OCI-LY1 (cell line): Measurements from ENCODE around the gene ATOX1.

Experiments
- H2AFZ ChIP-seq: fragments of 200-600 bp; sonication (generic), shearing (Covaris generic); 2 replicates; pipeline ENCODE4 v1.6.0; 2014; ENCODE audit warnings: antibody characterized with exemption, mild to moderate bottlenecking, low read length
- H3F3A ChIP-seq: fragments of 200-600 bp; sonication (generic), shearing (Covaris generic); 2 replicates; pipeline ENCODE4 v1.6.0; 2014; ENCODE audit warnings: mild to moderate bottlenecking, antibody characterized with exemption, low read length, moderate library complexity; ENCODE audit not compliant: insufficient read depth
- H3K27ac ChIP-seq: fragments of 200-600 bp; sonication (generic); 2 replicates; pipeline ENCODE4 v1.5.1; 2014; ENCODE audit warnings: low read length, mixed run types, mild to moderate bottlenecking, low read depth; ENCODE audit not compliant: poor library complexity, severe bottlenecking
- H3K27me3 ChIP-seq: fragments of 200-600 bp; sonication (generic); 2 replicates; pipeline ENCODE4 v1.6.0; 2014; ENCODE audit warnings: antibody characterized with exemption, mild to moderate bottlenecking, low read length, moderate library complexity; ENCODE audit not compliant: insufficient read depth
- H3K36me3 ChIP-seq: fragments of 200-600 bp; sonication (generic); 2 replicates; pipeline ENCODE4 v1.6.1; 2014; ENCODE audit warnings: mild to moderate bottlenecking, antibody characterized with exemption, low read length, moderate library complexity, mixed read lengths; ENCODE audit not compliant: insufficient read depth
- H3K4me1 ChIP-seq: fragments of 200-600 bp; sonication (generic); 2 replicates; pipeline ENCODE4 v1.5.1; 2014; ENCODE audit warnings: mild to moderate bottlenecking, low read length, moderate library complexity; ENCODE audit not compliant: insufficient read depth, severe bottlenecking
- H3K4me2 ChIP-seq: fragments of 200-600 bp; sonication (generic), shearing (Covaris generic); 2 replicates; pipeline ENCODE4 v1.6.1; 2014; ENCODE audit warnings: low read length
- H3K4me3 ChIP-seq: fragments of 200-600 bp; sonication (generic); 2 replicates; pipeline ENCODE4 v1.5.1; 2014; ENCODE audit warnings: low read length, low read depth, mild to moderate bottlenecking, mixed read lengths; ENCODE audit not compliant: poor library complexity, severe bottlenecking
- H3K79me2 ChIP-seq: fragments of 200-600 bp; shearing (Covaris generic); 2 replicates; pipeline ENCODE4 v1.6.1; 2016; ENCODE audit warnings: mixed run types, low read length, mixed read lengths; ENCODE audit not compliant: insufficient read depth
- H3K9ac ChIP-seq: fragments of 200-600 bp; sonication (generic), shearing (Covaris generic); 2 replicates; pipeline ENCODE4 v1.6.1; 2014; ENCODE audit warnings: mild to moderate bottlenecking, low read length, mixed read lengths
- H3K9me2 ChIP-seq: fragments of 200-600 bp; sonication (generic), shearing (Covaris generic); 2 replicates; pipeline ENCODE4 v1.6.1; 2014; ENCODE audit warnings: low read depth, mild to moderate bottlenecking, low read length, mixed read lengths
- H3K9me3 ChIP-seq: fragments of 200-600 bp; shearing (Covaris generic); 2 replicates; pipeline ENCODE4 v1.6.1; 2014; ENCODE audit warnings: low read length, mixed read lengths
- H4K20me1 ChIP-seq: fragments of 200-600 bp; sonication (generic), shearing (Covaris generic); 2 replicates; pipeline ENCODE4 v1.6.0; 2016; ENCODE audit warnings: mild to moderate bottlenecking, low read length; ENCODE audit not compliant: insufficient read depth
- EZH2 ChIP-seq: fragments of 200-600 bp; sonication (generic), shearing (Covaris generic); IDR thresholded peaks from 2 replicates; pipeline ENCODE4 v1.8.0; 2017; ENCODE audit warnings: borderline replicate concordance, mixed run types, mild to moderate bottlenecking, antibody characterized with exemption, low read length, moderate library complexity, mixed read lengths
- TF ChIP-seq, protein P1 (sequence below): fragments of 200-600 bp; sonication (generic), shearing (Covaris generic); IDR thresholded peaks from 2 replicates; pipeline ENCODE4 v1.5.1; 2017; ENCODE audit warnings: mild to moderate bottlenecking, antibody characterized with exemption, low read length, moderate library complexity, mixed read lengths

The ATOX1 gene

DNA sequence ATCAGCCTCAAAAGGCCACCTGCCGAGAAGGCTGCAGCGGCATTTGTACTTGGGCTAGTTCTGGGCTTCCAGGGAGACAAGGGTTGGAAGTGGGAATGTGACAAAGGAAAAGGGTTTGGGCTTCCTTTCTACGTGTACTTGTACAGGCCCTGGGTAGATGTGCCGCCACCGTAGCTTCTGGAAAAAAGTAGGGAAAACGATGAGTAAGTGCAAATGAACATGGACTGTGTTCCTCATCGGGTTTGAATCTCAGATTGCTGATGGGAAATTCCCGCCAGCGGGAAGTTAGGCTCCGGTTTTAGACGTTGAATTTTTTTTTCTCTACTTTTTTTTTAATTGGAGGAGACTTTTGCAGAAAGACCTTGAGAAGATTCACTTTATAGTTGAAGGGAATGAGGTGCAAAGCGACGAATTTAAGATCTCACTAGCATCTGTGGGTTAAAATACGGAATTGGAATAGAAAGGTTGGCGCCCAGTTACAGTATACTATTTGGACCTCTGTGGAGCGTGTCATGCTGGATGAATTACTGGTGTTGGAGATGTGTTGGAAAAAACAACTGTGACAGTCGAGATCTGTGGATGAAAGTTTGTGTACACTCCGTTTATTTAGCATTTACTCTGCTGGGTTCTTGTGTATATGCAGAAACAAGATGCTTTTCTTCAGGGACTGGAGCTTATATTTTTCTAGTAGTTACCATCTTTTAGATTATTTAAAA is 14.6 kb upstream of the ATOX1 start:
- H3K9me3 ChIP-seq, result no peaks in the 10 kb centered on the region
- H3F3A ChIP-seq, result no peaks in the 10 kb centered on the region
- H2AFZ ChIP-seq, result no peak overlapping the region
- H3K27ac ChIP-seq, result peak overlapping the region; percentile 73
- TF ChIP-seq EZH2, result no peak
- TF ChIP-seq, protein P1, sequence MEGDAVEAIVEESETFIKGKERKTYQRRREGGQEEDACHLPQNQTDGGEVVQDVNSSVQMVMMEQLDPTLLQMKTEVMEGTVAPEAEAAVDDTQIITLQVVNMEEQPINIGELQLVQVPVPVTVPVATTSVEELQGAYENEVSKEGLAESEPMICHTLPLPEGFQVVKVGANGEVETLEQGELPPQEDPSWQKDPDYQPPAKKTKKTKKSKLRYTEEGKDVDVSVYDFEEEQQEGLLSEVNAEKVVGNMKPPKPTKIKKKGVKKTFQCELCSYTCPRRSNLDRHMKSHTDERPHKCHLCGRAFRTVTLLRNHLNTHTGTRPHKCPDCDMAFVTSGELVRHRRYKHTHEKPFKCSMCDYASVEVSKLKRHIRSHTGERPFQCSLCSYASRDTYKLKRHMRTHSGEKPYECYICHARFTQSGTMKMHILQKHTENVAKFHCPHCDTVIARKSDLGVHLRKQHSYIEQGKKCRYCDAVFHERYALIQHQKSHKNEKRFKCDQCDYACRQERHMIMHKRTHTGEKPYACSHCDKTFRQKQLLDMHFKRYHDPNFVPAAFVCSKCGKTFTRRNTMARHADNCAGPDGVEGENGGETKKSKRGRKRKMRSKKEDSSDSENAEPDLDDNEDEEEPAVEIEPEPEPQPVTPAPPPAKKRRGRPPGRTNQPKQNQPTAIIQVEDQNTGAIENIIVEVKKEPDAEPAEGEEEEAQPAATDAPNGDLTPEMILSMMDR, result no peak
- H3K9ac ChIP-seq, result peak overlapping the region; percentile 97
- no peaks in the 10 kb centered on the region for H3K9me2 ChIP-seq
- H3K4me1 ChIP-seq, result peaks cover 56% of the 10 kb centered on the region
- peak overlapping the region; percentile 98 for H3K4me2 ChIP-seq
- peak overlapping the region; percentile 79 for H3K4me3 ChIP-seq
- peaks cover 53% of the 10 kb centered on the region for H3K36me3 ChIP-seq
- peaks cover 59% of the 10 kb centered on the region for H3K79me2 ChIP-seq
- H3K27me3 ChIP-seq, result no peaks in the 10 kb centered on the region
- H4K20me1 ChIP-seq, result peaks cover 2% of the 10 kb centered on the region; the same call in 1 of the 2 replicates

DNA sequence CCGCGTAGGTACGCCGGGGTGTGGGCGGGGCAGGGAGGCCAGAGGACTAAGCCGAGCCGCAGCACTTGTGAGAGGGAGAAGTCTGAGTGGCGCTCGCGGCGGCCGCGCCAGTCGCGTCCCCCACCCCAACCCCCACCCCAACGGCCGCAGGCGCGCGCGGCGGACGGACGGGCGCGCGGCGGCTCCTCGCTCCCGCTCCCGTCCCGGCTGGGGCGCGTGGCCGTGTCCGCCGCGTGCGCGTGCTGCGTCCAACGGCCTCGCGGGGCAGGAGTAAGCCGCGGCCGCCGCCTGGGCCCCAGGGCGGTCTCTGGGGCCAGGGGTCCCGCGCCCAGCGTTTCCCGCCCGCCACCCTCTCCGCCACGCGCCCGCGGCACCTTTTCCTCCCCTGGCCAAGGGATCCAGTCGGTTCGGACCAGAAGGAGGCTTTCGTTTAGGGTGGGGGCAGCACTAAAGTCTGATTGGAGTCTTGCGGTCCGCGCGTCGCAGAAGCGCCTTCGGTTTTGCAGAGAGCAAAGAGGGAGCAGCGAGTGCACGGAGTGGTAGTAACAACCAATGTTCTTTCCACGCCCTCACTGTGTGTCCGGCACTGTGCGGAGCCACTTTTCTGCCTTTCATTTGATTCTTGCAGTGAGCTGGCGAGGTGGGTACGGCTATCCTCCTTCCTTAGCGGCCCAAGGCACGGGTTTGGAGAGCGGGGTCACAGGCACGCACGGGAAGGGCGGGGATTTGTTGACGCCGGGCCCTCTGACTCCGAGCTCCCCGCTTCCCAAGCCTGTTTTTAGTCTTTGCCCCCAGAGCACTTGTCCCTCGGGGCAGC is 13.8 kb upstream of the ATOX1 start:
- Histone ChIP-seq H3K4me2 (peak overlapping the region; percentile 98), H4K20me1 (peaks cover 2% of the 10 kb centered on the region; the same call in 1 of the 2 replicates), H3K4me1 (peaks cover 49% of the 10 kb centered on the region), H3K79me2 (peaks cover 51% of the 10 kb centered on the region), H3K9ac (peak overlapping the region; percentile 97), H3K9me3 (no peaks in the 10 kb centered on the region), H3K4me3 (peak overlapping the region; percentile 79), H3F3A (no peaks in the 10 kb centered on the region), H3K27ac (peak overlapping the region; percentile 93), H3K27me3 (no peaks in the 10 kb centered on the region), H3K9me2 (no peaks in the 10 kb centered on the region), H3K36me3 (peaks cover 45% of the 10 kb centered on the region), H2AFZ (no peak overlapping the region)
- TF ChIP-seq EZH2, result no peak
- TF ChIP-seq, protein P1, result no peak

DNA sequence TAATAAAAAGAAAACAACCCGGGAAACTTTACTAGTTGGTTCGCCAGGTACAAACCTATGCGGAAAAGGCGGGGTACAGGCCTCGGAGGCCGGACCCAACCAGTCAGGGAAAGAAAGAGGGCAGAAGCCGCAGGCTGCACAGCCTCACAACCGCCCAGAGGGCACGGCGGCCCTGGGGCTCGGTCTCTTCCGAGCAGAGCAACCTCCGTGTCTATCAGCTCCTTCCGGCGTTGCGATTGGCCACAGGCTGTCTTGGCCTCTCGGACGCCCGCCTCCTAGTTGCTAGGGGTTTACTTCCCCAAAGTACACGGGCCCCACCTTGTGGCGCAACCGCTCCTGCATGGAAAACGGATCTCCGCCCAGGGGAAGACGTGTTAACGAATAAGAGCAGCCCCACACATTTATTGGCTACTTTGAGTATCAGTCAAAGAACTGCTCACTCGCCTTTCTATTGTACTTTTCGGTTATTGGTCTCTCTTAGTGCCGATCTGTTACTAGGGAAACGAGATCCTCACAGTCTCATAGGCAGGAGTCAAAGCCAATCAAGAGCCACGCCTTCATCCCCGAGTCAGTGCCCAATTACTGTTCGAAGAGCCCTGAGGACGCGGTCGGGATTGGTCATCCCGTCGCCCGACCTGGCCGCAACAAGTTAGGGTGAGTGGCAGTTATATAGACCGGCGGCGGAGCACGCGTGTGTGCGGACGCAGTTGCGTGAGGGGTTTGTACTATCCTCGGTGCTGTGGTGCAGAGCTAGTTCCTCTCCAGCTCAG is 13.0 kb upstream of the ATOX1 start, which contains the start of gene G3BP1:
Gene G3BP1 (plus strand): TSS at position 696 of the 770 bp plus-strand sequence. CDS start 14,667 bp downstream, outside the sequence.
- Histone ChIP-seq H4K20me1 (peaks cover 2% of the 10 kb centered on the region; the same call in 1 of the 2 replicates), H3K36me3 (peaks cover 39% of the 10 kb centered on the region), H3K9me2 (no peaks in the 10 kb centered on the region), H3F3A (no peaks in the 10 kb centered on the region), H3K4me1 (peaks cover 42% of the 10 kb centered on the region), H2AFZ (no peak within 1 kb of the TSS), H3K9ac (peak within 1 kb of the TSS; percentile 97), H3K79me2 (peaks cover 43% of the 10 kb centered on the region), H3K27ac (peak within 1 kb of the TSS; percentile 93), H3K27me3 (no peaks in the 10 kb centered on the region), H3K4me2 (peak within 1 kb of the TSS; percentile 98), H3K9me3 (no peaks in the 10 kb centered on the region), H3K4me3 (peak within 1 kb of the TSS; percentile 79)
- TF ChIP-seq EZH2, result no peak
- TF ChIP-seq, protein P1, result peak; percentile 39; the same call in 1 of the 2 replicates
